8988T (cell line): ENCODE results near the gene CACNA1E.

Source experiments
- DNase-seq: peaks from one replicate; pipeline ENCODE4 v3.0.0; 2011

Gene CACNA1E

GRCh38 chr1:181592255-181592859, 109.0 kb downstream of the CACNA1E start:
- no peak for DNase-seq

GRCh38 chr1:181593042-181593441, 109.7 kb downstream of the CACNA1E start:
- DNase-seq: no peak

GRCh38 chr1:181594553-181594952, 111.2 kb downstream of the CACNA1E start:
- DNase-seq: no peak

GRCh38 chr1:181595234-181595633, 111.9 kb downstream of the CACNA1E start:
- no peak for DNase-seq

GRCh38 chr1:181601186-181601950, 118.1 kb downstream of the CACNA1E start:
- no peak for DNase-seq

GRCh38 chr1:181603735-181604410, 120.6 kb downstream of the CACNA1E start:
- DNase-seq: no peak

- DNase-seq: no peak
Observed at GRCh38 chr1:181604482-181605249, 121.3 kb downstream of the CACNA1E start.

- DNase-seq: no peak
Observed at GRCh38 chr1:181607524-181607923, 124.2 kb downstream of the CACNA1E start.

- DNase-seq: no peak
Observed at GRCh38 chr1:181608386-181608785, 125.1 kb downstream of the CACNA1E start.

GRCh38 chr1:181608948-181609347, 125.6 kb downstream of the CACNA1E start:
- no peak for DNase-seq

GRCh38 chr1:181612100-181612499, 128.8 kb downstream of the CACNA1E start:
- DNase-seq: no peak

GRCh38 chr1:181618559-181618958, 135.2 kb downstream of the CACNA1E start:
- no peak for DNase-seq

GRCh38 chr1:181620183-181620582, 136.9 kb downstream of the CACNA1E start:
- DNase-seq: no peak

GRCh38 chr1:181623850-181624249, 140.5 kb downstream of the CACNA1E start:
- DNase-seq: no peak

- no peak for DNase-seq
Observed at GRCh38 chr1:181626279-181626938, 143.1 kb downstream of the CACNA1E start.

- no peak for DNase-seq
Observed at GRCh38 chr1:181630398-181630797, 147.1 kb downstream of the CACNA1E start.

GRCh38 chr1:181630838-181631237, 147.5 kb downstream of the CACNA1E start:
- DNase-seq: no peak

- DNase-seq: no peak
Observed at GRCh38 chr1:181632492-181632891, 149.2 kb downstream of the CACNA1E start.

- DNase-seq: no peak
Observed at GRCh38 chr1:181632960-181633359, 149.6 kb downstream of the CACNA1E start.

GRCh38 chr1:181635110-181635509, 151.8 kb downstream of the CACNA1E start:
- DNase-seq: no peak

GRCh38 chr1:181637998-181638397, 154.7 kb downstream of the CACNA1E start:
- DNase-seq: no peak

GRCh38 chr1:181640956-181641355, 157.6 kb downstream of the CACNA1E start:
- no peak for DNase-seq

GRCh38 chr1:181643631-181644030, 160.3 kb downstream of the CACNA1E start:
- no peak for DNase-seq
